ENCODE measurements around the gene MFSD8. TPM values are rescaled to one million over a fixed set of nuclear protein-coding genes. Genes with fewer than 3 reads are reported as not detected.

MFSD8 gene
- total and polyA plus RNA-seq, 9 donors: 11.8 to 29.7 (median 19.5) TPM

- Histone ChIP-seq H3K27me3 (no peaks in the 10 kb centered on the region), H3K9me3 (no peaks in the 10 kb centered on the region), H3K36me3 (no peaks in the 10 kb centered on the region), H3K4me1 (ENCODE audit: insufficient read depth) (peaks cover 3% of the 10 kb centered on the region), H3K4me3 (peak within 1 kb of the TSS; percentile 60), H3K27ac (peak within 1 kb of the TSS in 1 of 2 donors; percentile 65)
- intact Hi-C loops (cut with DNase I): loop anchor here in 1 of 4 donors (5.0 kb wide), 1 partner anchor 81 kb away; no protein-coding TSS in a partner anchor
- 0% methylated on average over 70 of the region's 70 CpGs for WGBS, 3 donors
- TF ChIP-seq POLR2A (IDR thresholded peaks at IDR 0.05) (no peak), CTCF (IDR thresholded peaks at IDR 0.05) (no peak), EP300 (IDR thresholded peaks at IDR 0.05) (no peak)
- peak; percentile 94 to 96 (median 95) for DNase-seq
Observed at GRCh38 chr4:127880763-127881562, 84.0 kb downstream of the MFSD8 start, which contains the start of gene PLK4. TSS of gene PLK4 (plus strand) at chr4:127880893. CDS start at chr4:127881135, 242 bp downstream.

- no peak overlapping the region for H3K27ac ChIP-seq
- intact Hi-C loops (cut with DNase I): no loop called here
- H3K27me3 ChIP-seq: no peaks in the 10 kb centered on the region
- no peaks in the 10 kb centered on the region for H3K36me3 ChIP-seq
- peaks cover 2% of the 10 kb centered on the region for H3K4me1 ChIP-seq (ENCODE audit: insufficient read depth)
- DNase-seq: no peak
- H3K4me3 ChIP-seq: no peak overlapping the region
- H3K9me3 ChIP-seq: no peaks in the 10 kb centered on the region
- TF ChIP-seq POLR2A (IDR thresholded peaks at IDR 0.05): no peak
Observed at GRCh38 chr4:127875791-127876190, 89.2 kb downstream of the MFSD8 start.

- Histone ChIP-seq H3K9me3 (no peaks in the 10 kb centered on the region), H3K4me3 (no peak overlapping the region), H3K36me3 (no peaks in the 10 kb centered on the region), H3K4me1 (ENCODE audit: insufficient read depth) (peaks cover 2% of the 10 kb centered on the region), H3K27ac (no peak overlapping the region), H3K27me3 (no peaks in the 10 kb centered on the region)
- intact Hi-C loops (cut with DNase I): no loop called here
- TF ChIP-seq EP300 (IDR thresholded peaks at IDR 0.05): no peak
- TF ChIP-seq CTCF (IDR thresholded peaks at IDR 0.05): no peak
- TF ChIP-seq POLR2A (IDR thresholded peaks at IDR 0.05): no peak
- WGBS, 3 donors: 19 to 24% (median 24%) methylated on average over 3 of the region's 3 CpGs
- no peak for DNase-seq
Observed at GRCh38 chr4:127870688-127871087, 94.3 kb downstream of the MFSD8 start.

- H3K9me3 ChIP-seq: no peaks in the 10 kb centered on the region
- H3K27ac ChIP-seq: no peak overlapping the region
- H3K27me3 ChIP-seq: no peaks in the 10 kb centered on the region
- no peaks in the 10 kb centered on the region for H3K36me3 ChIP-seq
- no peak overlapping the region for H3K4me3 ChIP-seq
- TF ChIP-seq POLR2A (IDR thresholded peaks at IDR 0.05) (no peak), CTCF (IDR thresholded peaks at IDR 0.05) (no peak), EP300 (IDR thresholded peaks at IDR 0.05) (no peak)
- peaks cover 2% of the 10 kb centered on the region for H3K4me1 ChIP-seq (ENCODE audit: insufficient read depth)
- DNase-seq: no peak
- intact Hi-C loops (cut with DNase I): no loop called here
Observed at GRCh38 chr4:127870281-127870680, 94.7 kb downstream of the MFSD8 start.

GRCh38 chr4:127868196-127868595, 96.8 kb downstream of the MFSD8 start:
- TF ChIP-seq POLR2A (IDR thresholded peaks at IDR 0.05) (no peak), EP300 (IDR thresholded peaks at IDR 0.05) (no peak), CTCF (IDR thresholded peaks at IDR 0.05) (no peak)
- no peak overlapping the region for H3K4me3 ChIP-seq
- H3K27ac ChIP-seq: no peak overlapping the region
- DNase-seq: no peak
- H3K36me3 ChIP-seq: no peaks in the 10 kb centered on the region
- intact Hi-C loops (cut with DNase I): no loop called here
- peaks cover 2% of the 10 kb centered on the region for H3K4me1 ChIP-seq (ENCODE audit: insufficient read depth)
- 93 to 99% (median 98%) methylated on average over 2 of the region's 2 CpGs for WGBS, 3 donors
- H3K27me3 ChIP-seq: no peaks in the 10 kb centered on the region
- H3K9me3 ChIP-seq: no peaks in the 10 kb centered on the region

Data from ovary (tissue), 9 donors.